ENCODE measurements around the gene RPH3AL.
"Not testable (repeated sequence)": the region's sequence is repeated elsewhere in the genome, so short reads cannot be mapped to it uniquely, and the experiment has no call there.

The RPH3AL gene

DNA sequence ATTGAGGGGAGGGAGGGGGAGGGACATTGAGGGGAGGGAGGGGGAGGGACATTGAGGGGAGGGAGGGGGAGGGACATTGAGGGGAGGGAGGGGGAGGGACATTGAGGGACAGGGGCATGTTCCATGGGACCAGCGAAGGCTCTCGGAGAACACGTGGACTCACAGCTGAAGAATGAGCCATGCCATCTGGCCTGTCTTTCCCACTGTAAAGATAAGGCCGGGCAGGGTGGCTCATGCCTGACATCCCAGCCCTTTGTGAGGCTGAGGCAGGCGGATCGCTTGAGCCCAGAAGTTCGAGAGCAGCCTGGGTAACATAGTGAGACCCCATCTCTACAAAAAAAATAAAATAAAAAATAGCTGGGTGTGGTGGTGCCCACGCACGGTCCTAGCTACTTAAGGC is 32.5 kb downstream of the RPH3AL start:
- DNase-seq (ENCODE audit: low read depth): no peak

DNA sequence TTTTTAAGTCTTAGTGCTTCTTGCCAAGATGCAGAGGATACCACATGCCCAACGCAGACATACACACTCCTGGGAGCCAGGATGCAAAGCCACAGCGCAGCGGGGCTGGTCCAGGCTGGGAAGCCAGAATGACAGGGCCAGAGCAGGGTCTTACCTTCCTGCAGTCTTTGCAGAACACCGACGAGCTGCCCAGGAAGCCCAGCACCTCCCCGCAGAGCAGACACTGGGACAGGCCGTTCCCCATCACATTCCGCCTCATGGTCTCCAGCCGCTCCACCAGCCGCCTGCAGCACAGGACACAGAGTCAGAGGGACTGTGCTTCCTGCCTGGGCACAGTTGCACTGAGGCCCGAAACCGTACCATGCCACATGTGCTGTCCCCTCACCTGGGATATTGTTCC is 33.3 kb downstream of the RPH3AL start:
- DNase-seq (ENCODE audit: low read depth): no peak

DNA sequence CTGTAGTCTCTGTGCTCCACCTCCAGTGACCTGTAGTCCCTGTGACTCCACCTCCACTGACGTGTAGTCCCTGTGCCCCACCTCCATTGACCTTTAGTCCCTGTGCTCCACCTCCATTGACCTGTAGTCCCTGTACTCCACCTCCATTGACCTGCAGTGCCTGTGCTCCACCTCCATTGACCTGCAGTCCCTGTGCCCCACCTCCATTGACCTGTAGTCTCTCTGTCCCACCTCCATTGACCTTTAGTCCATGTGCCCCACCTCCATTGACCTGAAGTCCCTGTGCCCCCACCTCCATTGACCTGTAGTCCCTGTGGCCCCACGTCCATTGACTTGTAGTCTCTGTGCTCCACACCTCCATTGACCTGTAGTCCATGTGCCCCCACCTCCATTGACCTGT is 35.5 kb downstream of the RPH3AL start:
- DNase-seq (ENCODE audit: low read depth): not testable (repeated sequence)

DNA sequence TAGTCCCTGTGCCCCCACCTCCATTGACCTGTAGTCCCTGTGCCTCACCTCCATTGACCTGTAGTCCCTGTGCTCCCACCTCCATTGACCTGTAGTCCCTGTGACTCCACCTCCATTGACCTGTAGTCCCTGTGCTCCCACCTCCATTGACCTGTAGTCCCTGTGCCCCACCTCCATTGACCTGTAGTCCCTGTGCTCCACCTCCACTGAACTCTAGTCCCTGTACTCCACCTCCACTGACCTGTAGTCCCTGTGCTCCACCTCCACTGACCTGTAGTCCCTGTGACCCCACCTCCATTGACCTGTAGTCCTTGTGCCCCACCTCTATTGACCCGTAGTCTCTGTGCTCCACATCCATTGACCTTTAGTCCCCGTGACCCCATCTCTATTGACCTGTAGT is 37.2 kb downstream of the RPH3AL start:
- not testable (repeated sequence) for DNase-seq (ENCODE audit: low read depth)

DNA sequence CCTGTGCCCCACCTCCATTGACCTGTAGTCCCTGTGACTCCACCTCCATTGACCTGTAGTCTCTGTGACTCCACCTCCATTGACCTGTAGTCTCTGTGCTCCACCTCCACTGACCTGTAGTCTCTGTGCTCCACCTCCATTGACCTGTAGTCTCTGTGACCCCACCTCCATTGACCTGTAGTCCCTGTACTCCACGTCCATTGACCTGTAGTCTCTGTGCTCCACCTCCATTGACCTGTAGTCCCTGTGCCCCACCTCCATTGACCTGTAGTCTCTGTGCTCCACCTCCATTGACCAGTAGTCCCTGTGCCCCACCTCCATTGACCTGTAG is 38.0 kb downstream of the RPH3AL start:
- DNase-seq (ENCODE audit: low read depth): not testable (repeated sequence)

DNA sequence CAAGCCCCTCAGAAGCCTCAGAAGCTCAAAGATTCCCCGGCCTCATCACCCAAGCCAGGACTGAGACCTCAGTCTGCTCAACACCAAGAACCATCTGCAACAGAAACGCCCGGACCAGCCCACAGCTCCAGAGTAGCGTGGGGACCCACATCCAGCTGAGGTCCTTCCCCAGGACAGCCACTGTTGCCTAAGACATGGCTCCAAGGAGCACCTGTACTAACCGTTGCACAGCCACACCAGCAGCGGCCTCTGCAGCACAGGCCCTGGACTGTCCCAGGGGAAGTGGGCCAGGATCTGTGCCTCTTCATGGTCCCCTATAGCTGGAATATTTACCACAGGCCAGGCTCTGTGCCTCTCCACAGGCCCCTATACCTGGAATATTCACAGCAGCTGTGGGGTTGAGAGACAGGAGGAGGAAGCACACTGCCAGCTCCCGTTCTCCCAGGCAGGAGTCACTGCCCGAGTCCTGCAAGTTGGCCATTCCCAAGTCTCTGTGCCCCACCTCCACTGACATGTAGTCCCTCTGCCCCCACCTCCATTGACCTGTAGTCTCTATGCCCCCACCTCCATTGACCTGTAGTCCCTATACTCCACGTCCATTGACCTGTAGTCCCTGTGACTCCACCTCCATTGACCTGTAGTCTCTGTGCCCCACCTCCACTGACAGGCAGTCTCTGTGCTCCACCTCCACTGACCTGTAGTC is 38.5 kb downstream of the RPH3AL start:
- no peak for DNase-seq (ENCODE audit: low read depth)

DNA sequence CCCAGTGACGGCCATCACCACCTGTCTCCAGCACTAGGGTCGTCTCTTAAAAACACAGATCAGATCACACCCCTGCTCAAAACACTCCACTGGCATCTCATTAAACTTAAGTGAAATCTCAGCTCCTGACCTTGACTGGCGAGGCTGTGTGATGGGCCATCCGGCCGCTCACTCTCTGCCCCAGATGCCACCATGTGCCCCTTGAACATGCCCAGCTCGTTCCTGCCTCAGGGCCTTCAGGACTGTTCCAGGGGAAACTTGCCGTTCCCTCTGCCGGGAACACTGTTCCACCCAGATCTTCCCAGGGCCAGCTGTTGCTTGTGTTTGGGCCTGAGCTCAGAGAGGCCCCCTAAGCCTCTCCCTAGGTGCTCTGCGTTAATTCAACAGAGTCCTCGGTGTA is 39.4 kb downstream of the RPH3AL start:
- no peak for DNase-seq (ENCODE audit: low read depth)

DNA sequence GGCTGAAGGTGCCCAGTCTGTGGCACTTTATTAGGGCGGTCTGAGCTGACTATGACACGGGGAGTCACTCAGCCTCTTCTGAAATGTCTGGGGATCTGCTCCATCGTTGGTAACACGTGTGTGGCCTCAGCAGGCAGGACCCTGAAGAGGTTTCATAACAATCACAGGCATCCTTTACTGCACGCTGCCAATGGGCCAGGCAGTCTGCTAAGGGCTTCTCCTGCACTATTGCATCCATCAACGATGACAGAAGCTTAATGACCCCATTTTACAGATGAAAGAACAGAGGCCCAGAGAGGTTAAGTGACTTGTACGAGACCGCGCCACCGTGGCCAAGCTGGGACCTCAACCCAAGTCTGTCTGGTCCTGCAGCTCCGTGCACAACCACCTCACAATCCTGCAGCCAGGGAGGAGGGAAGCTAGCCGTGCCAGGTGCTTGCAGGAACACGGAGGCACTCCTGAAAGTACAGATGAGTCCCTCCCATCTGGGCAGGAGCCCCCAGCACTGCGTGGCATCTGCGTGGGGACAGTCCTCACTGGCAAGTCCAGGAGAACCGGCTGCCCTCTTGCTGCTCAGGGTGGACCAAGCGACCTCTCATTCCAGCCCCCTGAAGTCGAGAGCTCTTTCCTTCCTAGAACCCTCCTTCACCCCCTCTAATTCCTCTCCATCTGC is 40.0 kb downstream of the RPH3AL start:
- DNase-seq (ENCODE audit: low read depth): no peak

DNA sequence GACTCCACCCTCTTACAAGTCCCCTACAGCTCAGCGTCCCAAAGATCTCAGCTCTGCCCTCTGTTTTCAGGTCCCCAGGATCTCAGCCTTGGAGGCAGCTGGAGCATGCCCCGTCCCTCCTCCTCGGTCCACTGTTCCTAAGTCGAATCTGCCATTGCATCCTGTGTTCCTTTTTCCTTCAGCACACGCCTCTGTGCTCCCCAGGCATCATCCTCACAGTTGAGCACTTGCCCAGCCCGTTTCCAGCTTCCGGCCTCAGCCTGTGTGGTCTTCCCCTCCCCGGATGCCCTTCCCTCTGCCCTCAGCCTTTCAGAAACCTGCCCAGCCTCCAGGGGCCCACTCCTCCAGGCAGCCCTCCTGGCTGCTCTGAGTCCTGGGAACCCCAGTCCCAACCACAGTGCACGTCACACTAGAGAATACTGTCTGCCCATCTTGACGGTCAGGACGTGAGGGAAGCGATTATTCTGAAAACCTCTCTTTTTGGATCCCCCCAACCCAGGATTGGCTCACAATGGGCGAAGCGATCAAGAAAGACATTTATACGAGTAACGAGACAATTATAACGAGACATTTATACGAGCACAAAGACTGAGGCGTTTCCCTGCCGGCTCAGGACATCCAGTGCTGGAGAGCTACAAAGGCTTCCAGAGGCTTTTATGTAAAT is 41.4 kb downstream of the RPH3AL start:
- no peak for DNase-seq (ENCODE audit: low read depth)

DNA sequence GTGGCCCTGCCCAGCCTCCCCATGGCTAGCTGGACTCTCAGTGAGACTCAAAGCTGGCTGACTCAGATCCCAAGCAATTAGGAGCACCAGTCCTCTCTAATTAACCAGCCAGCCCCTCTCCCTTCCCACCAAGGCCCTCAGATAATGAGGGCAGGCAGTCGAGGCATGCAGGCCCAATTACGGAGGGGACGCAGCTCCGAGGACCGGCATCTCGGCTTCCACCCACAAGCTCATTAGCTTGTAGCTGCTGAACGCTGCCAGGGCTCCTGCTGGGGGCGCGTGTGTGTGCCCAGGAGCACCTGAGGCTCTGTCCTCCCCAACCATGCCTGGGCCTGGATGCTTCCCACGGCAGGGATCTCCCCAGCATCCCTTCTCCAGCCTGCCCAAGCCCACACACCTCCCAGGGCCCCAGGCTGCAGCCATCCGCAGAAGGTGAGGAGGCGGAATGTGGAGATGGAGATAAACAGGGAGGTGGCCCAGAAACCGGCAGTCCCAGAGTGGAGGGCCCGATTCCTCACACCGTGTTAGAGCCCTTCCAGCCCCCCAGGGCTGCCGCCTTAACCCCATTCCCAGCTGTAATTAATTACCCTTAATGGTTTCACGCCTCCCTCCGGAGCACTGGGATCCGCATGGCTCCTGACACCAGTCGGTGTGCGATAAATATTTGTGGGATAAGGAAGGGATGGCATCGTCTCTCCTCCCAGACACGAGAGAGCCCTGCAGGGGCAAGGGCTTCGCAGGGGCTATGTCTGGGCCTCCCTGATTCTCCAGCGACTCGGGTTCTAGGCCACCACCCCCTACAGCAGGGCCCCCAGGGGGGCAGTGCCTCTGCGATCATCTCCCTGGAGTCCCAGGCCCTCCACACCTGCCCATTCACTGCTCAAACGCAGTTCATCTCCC is 42.2 kb downstream of the RPH3AL start:
- no peak for DNase-seq (ENCODE audit: low read depth)

DNA sequence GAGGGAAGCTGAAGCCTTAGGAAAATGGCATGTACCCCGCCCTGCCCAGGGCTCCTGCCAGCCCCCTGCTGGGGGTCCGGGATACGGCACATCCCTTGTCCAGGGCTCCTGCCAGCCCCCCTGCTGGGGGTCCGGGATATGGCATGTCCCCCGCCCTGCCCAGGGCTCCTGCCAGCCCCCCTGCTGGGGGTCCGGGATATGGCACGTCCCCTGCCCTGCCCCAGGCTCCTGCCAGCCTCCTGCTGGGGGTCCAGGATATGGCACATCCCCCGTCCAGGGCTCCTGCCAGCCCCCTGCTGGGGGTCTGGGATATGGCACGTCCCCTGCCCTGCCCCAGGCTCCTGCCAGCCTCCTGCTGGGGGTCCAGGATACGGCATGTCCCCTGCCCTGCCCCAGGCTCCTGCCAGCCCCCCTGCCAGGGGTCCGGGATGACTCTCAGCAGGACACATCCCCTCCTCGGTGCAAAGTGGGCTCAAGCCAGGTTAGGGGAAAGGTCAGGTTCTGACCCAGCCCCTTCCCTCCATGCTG is 43.2 kb downstream of the RPH3AL start:
- no peak for DNase-seq (ENCODE audit: low read depth)

DNA sequence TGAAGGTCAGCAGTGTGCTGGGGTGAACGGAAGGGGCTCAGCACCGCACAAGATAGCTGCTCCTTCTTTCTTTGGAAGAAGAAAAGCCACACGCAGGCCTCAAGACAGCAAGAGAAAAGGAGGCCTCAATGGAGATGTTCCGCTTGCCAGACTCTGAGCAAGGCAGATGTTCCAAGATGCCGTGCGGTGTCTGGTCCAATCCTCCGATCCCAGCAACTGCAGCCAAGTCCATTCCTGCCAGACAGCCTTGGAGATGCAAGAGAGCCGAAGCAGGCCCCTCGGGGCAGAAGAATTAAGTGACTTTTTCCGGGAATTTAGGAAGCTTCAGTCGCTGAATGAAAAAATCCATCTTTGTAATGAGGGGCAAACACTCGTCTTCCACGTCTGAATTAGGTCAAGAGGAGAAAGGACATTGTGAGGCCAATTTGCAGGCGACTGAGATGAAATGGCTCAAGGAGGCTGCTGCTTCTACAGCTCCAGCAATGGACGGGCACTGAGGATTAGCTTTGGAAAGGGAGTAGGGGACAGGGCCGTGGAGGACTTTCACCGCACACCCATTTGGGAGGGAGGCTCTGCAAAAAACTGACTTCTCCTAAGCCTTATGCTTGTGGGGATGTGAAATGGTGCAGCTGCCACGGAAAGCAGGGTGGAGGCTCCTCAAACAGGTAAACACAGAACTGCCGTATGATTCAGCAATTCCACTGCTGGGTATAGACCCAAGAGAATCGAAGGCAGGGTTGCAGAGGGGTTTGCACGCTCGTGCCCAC is 44.7 kb downstream of the RPH3AL start:
- DNase-seq (ENCODE audit: low read depth): no peak

DNA sequence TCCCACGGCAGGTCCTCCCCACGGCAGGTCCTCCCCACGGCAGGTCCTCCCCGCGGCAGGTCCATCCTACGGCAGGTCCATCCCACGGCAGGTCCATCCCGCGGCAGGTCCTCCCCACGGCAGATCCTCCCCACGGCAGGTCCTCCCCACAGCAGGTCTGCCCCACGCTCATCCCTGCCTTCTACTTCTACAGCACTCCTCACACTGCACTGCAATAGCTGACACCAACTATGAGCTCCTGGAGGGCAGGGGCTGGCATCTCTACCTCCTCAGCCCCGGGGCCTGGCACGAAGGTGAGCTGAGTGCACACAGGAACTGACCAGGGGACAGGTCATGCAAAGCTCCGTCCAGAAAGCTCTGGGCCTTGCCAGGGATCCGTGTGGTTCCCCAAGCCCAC is 45.3 kb downstream of the RPH3AL start:
- DNase-seq (ENCODE audit: low read depth): no peak

DNA sequence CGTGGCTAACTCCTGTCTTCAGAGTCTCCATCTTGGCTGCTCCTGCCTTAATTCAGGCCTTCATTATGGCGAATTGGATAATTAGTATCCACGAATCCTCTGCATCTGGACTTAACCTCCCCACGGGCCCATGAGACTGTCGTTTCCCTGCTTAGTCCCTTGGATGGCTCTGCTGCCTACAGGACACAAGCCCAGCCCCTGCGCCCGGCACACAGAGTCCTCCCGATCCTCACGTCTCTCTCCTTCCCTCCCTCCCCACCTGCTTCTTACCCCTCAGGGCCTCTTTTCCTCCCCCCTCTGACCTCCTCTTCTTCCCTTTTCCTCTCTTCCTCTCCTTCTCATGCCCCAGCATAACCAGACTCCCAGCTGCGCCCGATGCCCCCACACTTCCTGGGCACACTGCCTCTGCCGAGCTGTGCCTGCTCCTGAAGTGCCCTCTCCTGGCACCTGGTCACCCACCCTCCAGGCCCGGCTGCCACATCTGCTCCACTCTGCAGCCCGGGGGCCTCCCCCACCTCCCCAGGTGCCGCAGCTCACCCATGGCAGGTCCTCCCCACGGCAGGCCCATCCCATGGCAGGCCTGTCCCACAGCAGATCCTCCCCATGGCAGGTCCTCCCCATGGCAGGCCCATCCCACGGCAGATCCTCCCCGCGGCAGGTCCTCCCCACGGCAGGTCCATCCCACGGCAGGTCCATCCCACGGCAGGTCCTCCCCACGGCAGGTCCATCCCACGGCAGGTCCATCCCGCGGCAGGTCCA is 45.9 kb downstream of the RPH3AL start:
- no peak for DNase-seq (ENCODE audit: low read depth)

DNA sequence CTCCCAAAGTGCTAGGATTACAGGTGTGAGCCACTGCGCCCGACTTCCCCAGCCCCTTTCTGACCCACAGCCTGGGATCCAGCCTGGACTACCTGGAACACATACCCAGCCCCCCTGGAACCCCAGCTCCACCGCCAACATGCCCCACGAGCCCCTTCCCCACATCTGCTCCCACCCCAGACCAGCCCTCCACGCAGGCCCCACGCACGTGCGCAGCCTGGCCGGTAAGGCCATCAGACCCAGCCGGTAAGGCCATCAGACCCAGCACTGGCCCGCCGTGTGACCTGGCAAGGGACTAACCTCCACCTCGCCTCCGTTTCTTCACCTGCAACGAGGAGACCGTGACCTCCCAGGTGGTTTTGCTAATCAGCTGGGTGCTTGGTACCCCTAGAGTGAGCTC is 46.5 kb downstream of the RPH3AL start:
- DNase-seq (ENCODE audit: low read depth): no peak

DNA sequence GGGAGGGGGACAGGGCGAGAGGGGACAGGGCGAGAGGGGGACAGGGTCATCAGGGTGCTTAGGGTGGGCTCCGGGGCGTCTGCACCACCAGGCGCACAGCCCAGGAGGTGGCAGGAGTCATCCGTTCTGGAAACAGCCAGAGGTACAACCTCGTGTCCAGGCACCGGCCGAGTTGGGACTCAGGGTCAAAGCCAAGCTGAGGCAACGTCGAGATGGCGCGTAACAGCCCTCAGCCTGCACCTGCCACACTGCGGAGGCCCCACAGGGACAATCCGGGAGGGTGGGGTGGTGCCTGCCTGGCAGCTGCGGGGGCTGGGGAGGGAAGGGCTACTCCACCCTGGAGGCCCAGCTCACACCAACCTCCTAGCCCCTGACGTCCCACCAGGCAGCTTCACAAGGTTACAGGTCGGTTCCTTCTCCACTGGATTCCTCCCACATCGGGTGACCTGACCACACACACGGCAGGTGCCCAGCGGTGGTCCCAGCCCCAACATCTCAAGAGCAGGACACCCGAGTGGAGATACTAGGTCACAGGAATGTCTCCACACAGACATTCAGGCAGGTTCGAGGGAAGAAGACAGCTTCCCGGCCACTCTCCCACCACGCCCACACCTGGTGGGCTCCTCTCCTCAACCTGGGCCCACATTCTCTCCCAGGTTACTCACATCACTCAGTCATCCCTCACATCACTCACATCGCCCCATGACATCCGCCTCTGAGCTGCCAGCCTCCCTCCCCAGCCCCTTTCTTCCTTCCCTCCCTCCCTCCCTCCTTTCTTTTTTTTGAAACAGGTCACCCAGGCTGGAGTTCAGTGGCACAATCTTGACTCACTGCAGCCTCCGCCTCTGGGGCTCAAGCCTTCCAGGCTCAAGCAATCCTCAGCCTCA is 47.3 kb downstream of the RPH3AL start:
- DNase-seq (ENCODE audit: low read depth): no peak

DNA sequence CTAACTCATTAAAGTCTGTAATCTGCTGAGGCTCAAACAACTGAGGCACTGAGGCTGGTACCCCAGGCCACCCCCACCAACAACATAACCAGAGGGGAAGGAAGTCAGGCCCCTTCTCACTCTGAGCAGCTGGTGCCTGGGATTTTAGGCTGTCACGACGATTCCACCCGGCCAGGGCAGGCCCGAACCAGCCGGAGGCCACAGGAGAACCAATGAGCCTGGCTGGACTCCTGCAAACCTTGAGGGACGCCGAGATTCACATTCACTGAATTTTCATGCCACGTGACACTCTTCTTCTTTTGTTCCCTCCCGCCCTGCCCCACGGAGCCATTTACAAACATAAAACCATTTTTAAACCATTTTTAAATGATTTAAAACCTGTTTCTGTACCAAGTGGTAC is 48.1 kb downstream of the RPH3AL start:
- no peak for DNase-seq (ENCODE audit: low read depth)

DNA sequence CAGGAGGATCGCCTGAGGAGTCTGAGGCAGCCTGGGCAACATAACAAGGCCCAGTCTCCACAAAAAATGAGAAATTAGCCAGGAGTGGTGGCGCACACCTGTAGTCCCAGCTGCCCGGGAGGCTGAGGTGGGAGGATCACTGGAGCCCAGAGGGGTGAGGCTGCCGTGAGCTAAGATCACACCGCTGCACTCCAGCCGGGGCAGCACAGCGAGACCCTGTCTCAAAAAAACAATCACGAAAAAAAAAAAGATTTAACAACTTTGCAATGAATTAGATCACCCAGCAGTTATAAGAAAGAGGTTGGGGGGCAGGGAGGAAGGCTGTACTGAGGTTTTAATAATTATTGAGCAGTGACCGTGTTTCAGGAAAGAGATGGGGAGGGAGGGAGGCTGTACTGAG is 49.4 kb downstream of the RPH3AL start:
- no peak for DNase-seq (ENCODE audit: low read depth)

DNA sequence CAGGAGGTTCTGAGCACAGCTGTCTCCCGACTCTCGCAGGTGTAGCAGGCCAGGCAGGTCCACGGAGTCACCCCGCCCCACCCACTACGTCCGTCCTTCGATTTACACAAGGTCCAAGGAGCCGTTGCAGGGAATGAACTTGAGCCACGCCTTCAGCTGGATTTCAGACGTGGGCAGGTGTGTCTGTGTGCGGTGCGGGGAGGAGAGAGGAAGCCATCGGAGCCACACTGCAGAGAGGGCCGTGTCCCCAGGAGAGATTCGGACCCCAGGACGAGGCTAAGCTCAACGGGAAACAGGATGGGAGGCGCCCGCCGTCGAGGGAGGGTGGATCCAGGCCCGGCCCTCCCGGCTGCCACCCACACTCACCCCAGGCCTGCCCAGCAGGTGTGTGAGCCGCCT is 50.3 kb downstream of the RPH3AL start:
- no peak for DNase-seq (ENCODE audit: low read depth)

Measured in stimulated activated CD8-positive, alpha-beta memory T cell treated with anti-CD3 and anti-CD28 coated beads, Interleukin-7, amount 100 ng/mL, for 24 hours (primary cell).